GOT3 (cell line): ENCODE results near the gene KY.

Source experiments
- DNase-seq: peaks from one replicate; lab custom pipeline; 2025; ENCODE audit warnings: mixed read lengths; lab: John Stamatoyannopoulos, UW

KY gene

GRCh38 chr3:134644731-134645514 lies 5.9 kb downstream of the KY start:
- DNase-seq, result no peak

- DNase-seq, result no peak
These were observed 7.6 kb downstream of the KY start for GRCh38 chr3:134643150-134643675.

- DNase-seq, result no peak
These were observed 8.2 kb downstream of the KY start for GRCh38 chr3:134642445-134643149.

- no peak for DNase-seq
These were observed 9.0 kb downstream of the KY start for GRCh38 chr3:134641671-134642300.

GRCh38 chr3:134640872-134641470 lies 9.9 kb downstream of the KY start:
- no peak for DNase-seq

- DNase-seq, result no peak
These were observed 10.4 kb downstream of the KY start for GRCh38 chr3:134640378-134640777.

- no peak for DNase-seq
These were observed 12.3 kb downstream of the KY start for GRCh38 chr3:134638385-134639030.

GRCh38 chr3:134636406-134636805 lies 14.4 kb downstream of the KY start:
- no peak for DNase-seq

- DNase-seq, result no peak
These were observed 20.3 kb downstream of the KY start for GRCh38 chr3:134630506-134630905.

GRCh38 chr3:134628884-134629283 lies 21.9 kb downstream of the KY start:
- no peak for DNase-seq

- no peak for DNase-seq
These were observed 23.0 kb downstream of the KY start for GRCh38 chr3:134627831-134628230.

GRCh38 chr3:134625885-134626741 lies 24.7 kb downstream of the KY start:
- DNase-seq, result no peak

- DNase-seq, result no peak
These were observed 25.4 kb downstream of the KY start for GRCh38 chr3:134625462-134625861.

GRCh38 chr3:134624537-134625287 lies 26.1 kb downstream of the KY start:
- DNase-seq, result no peak

GRCh38 chr3:134623615-134624245 lies 27.1 kb downstream of the KY start:
- DNase-seq, result no peak

- no peak for DNase-seq
These were observed 27.9 kb downstream of the KY start for GRCh38 chr3:134622806-134623365.

GRCh38 chr3:134621854-134622253 lies 29.0 kb downstream of the KY start:
- no peak for DNase-seq

- no peak for DNase-seq
These were observed 30.2 kb downstream of the KY start for GRCh38 chr3:134620476-134621115.
